Retina (tissue), 1 donor: ENCODE results near the gene RBBP5.
"Not testable (repeated sequence)": the region's sequence is repeated elsewhere in the genome, so short reads cannot be mapped to it uniquely, and the experiment has no call there.

Experiments
- DNase-seq: peaks from one replicate; pipeline ENCODE4 v3.0.0-alpha.2; 2016

Gene RBBP5

DNA sequence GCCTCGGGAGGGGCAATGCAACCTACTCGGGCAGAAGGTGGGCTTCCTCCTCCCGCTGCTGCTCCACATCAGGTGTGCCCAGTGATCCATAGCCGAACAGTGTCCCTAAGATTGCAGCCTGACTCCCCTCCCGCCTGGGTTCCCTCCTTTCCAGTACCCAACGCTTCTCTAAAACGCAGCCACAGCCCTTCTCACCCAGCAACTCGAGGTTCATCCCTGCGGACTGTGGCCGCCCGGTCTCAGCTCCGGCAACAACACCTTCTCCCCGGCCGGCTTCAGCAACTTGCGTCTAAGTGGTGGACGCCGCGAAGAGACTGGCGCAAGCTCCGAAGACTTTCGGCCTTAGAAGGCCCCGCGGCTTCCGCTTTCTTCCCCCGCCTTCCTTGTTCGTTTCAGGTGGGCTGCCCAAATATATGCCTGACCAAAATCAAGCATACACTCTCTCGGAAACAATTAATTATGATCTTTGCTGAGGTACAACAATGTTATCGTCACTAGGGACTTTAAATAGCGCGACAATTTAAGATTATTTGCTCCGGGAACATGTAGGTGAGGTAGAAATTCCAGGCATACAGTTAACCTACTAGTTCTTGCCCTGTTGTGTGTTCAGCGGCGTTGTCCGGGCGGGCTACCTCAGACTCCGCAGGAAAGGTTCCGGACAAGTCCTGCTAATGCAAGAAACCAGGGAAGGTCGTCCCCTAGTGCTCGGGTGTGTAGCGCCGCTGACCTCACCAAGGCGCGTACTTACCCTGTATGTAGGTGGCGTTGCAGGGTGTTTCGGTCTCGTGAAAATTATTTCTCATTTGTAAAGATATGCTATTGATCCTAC, at the start of gene RBBP5:
RBBP5 (minus strand) TSS at position 319 of the 829 bp plus-strand sequence; CDS start at position 214, 105 bp downstream.
- DNase-seq, result peak; percentile 98

GRCh38 chr1:205171369-205171768, 49.6 kb upstream of the RBBP5 start:
- no peak for DNase-seq

DNA sequence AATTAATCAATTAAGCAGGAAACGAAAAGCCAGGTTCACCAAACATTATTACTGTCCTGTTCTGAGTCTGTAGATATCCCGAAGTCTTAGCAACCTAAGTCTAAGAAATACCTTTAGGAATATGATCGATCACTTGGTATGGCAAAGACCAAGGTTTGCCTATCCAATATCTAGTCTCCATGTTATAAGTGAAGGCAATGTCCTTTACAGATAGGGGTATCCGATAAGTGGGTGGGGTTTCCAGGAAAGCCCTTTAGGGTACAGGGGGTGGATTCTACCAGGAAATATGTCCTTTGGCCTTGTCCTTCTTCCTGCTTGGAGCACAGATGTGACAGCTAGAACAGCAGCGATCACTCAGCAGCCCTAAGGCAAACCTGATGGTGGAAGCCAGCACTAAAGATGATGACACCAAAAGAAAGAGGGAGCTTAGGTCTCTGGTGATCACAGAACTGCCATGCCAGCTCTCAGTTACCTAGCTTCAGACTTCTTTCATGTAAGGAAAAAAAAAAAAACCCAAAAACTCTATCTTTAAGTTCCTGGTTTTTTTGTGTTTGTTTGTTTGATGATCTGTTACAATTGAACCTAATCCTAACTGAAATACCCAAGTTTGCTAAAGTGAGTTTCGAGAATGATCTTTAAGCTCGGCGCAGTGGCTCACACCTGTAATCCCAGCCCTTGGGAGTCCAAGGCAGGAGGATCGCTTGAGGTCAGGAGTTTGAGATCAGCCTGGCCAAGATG, 48.9 kb upstream of the RBBP5 start:
- DNase-seq, result no peak

GRCh38 chr1:205169248-205169647, 47.5 kb upstream of the RBBP5 start:
- no peak for DNase-seq

- DNase-seq, result no peak
Observed at GRCh38 chr1:205168291-205168690, 46.5 kb upstream of the RBBP5 start.

DNA sequence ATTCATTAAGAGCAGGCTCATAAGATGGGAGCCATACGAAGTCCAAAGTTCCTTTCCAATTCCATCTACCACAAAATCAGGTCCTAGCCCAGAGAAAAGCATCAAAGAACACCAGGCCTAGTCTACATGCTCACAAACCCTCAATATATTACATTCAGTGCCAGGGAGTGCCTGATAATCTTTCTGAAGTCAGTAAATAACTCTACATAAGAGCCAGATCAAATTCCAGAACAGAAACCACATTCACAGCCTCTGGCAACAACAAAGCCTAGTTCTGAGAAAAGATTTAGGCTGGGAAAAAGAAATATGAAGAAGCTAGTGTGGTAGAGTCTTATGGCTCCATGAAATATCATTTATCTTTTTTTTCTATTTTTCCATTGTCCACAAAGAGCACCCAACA, 40.5 kb upstream of the RBBP5 start:
- DNase-seq, result no peak

DNA sequence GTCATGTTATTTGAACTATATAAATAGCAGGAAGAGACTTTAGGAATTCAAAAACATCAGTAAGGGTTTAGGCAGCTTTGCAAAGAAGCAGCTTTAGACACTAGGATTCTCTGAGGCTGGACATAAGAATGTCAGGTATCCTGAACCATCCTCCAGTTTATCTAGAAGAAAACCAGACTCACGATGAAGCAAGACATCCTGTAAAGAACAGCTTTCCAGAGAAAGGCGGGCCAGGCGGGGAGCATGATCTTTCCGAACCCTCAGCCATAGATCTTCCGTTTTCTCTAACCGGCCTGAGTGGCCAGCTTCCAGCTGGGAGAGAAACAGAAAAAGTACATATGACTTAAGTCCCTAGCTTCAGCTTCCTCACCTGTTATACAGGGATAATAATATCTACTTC, 39.3 kb upstream of the RBBP5 start:
- DNase-seq, result no peak

- no peak for DNase-seq
Observed at GRCh38 chr1:205158048-205158616, 36.4 kb upstream of the RBBP5 start.

DNA sequence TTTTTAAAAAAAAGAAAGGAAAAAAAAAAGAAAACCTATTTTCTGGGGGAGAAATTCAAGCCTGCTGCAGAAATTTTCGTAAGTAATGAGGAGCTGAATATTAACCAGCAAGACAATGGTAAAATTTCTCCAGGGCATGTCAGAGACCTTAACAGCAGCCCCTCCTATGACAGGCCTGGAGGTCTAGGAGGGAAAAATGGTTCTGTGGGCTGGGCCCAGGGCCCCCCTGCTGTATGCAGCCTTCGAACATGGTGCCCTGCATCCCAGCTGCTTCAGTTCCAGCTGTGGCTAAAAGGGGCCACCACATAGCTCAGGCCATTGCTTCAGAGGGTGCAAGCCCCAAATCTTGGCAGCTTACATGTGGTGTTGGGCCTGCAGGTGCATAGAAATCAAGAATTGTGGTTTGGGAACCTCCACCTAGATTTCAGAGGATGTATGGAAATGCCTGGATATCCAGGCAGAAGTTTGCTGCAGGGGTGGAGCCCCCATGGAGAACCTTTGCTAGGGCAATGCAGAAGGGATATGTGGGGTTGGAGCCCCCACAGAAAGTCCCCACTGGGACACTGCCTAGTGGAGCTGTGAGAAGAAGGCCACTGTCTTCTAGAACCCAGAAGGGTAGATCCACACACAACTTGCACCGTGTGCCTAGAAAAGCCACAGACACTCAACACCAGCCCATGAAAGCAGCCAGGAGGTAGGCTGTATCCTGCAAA, 34.0 kb upstream of the RBBP5 start:
- not testable (repeated sequence) for DNase-seq

DNA sequence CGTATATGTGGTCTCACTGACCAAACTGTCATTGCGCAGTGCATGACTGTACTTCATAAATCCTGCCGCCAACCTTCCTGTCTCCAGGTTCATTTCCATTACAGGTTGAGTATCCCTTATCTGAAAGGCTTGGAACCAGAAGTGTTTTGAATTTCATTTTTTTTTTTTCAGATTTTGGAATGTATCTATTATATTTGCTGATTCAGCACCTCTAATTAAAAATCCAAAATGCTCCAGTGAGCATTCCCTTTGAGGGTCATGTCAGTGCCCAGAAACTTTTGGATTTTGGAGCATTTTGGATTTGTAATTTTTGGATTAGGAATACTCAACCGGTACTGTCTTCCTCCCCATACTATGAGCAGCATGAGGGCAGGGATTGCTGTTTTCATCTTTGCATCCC, 30.7 kb upstream of the RBBP5 start:
- no peak for DNase-seq

DNA sequence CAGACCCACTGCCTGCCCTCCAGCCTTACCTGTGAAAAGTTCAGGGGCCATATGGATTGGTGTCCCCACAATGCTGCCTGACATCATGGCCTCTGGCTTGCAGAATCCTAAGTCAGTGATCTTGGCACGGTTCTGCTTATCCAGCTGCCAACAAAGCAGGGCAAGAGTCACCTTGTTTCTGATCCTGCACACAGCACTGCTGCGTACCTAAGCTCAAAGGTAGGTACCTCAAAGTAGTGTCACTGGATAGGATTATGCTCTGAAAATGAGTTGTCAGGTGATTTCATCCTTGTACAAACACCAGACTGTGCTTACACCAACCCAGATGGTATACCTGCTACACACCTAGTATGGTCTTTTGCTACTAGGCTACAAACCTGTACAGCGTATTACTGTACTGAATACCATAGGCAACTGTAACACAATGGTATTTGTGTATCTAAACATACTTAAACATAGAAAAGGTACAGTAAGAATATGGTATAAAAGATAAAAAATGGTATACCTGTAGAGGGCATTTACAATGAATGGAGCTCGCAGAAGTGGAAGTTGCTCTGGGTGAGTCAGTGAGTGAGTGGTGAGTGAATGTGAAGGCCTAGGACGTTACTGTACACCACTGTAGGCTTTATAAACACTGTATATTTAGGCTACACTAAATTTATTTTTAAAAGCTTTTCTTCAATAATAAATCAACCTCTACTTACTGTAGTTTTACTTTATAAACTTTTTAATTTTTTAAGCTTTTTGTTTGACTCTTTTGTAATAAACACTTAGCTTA, 29.1 kb upstream of the RBBP5 start:
- no peak for DNase-seq

DNA sequence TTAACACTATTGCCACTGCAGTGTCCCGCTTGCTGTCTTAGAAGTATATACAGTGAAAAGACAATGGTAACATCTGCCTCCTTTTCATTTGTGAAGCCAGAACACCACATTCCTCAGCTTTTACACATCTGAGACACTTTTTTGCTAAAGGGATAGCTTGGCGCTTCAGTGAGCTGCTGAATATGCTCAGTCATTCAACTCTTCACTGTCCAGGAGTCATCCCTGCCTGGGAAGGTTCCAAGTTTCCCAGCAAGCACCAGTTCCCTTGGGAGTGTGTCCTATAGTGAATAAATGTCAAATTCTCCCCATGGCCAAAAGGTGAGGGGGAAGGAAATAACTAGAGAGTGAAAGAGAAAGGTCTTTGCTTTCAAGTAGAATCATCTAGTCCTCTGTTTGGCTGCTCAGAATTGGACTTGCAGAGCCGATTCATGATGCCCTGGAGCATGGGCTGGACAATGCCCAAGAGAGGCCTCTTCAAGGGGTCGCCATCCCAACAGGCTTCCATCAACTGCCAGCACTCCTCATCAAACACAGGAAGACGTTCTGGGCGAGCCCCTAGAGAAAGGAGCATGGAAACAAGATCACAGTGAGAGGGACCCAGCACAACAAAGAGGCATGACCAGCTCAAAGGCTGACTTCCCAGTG, 25.5 kb upstream of the RBBP5 start:
- DNase-seq, result no peak

DNA sequence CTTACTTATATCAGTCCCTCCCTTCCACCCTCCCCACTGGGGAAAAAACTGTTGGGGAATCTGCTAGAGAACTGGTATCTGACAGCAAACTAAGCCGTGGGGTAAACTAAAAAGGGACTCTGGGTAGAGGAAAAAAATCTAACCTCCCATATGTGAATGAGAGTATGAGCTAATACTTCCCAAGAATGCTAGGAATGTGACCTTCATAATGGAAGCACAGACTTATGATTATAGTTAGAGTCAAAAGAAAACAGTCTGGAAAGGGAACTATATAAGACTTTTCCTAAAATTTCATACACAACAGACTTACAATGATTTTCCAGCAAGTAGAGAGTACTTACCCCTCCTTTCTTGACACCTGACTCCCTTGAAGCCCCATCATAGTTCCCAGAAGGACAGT, 23.0 kb upstream of the RBBP5 start:
- no peak for DNase-seq

DNA sequence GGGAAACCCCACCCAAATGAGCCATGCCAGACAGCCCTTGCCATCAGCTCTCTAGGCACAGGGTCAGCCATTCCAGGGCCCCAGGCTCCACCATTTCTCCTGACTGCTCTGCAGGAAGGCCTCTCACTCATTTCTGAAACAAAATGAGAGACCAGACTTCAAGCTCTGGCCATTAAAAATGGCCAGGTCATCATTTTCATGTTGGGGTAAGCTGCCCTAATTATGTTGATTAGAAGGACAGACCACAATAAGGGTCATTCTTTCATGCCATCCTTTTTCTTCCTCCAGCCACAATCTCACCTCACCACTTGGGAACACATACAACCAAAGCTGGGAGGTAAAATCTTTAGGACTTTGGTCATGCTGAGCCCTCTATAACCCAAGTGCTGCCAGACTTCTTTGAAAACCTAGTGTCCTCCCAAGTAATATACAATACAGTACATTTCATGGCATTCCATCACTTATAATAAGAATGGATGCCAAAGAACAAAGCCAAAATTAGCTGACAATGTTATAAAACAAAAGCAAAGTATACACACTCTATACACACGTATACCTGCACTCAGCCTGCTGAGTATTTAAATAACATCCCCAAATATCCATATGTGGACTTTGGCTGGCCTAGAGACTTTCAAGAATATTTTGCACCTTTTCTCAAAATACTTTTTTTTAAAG, 22.4 kb upstream of the RBBP5 start:
- DNase-seq, result no peak

DNA sequence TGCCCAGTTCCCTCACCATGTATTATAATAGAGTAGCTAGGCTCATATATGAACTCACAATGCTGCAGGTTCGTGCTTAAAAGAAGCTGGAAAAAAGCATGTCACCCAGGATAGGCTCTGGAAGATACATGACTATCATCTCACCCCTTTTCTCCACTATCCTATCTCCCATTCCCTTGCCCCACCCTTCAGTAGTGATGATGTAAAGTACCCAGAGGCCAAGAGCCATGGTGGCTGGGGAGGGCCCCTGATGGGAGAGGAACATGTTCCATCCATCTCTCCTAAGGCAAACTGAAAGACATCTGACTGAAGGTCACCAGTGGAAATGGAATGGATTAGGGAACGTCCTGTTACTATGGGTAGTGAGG, 20.3 kb upstream of the RBBP5 start:
- DNase-seq, result no peak

GRCh38 chr1:205141236-205142101, 19.7 kb upstream of the RBBP5 start:
- peak; percentile 79 for DNase-seq

- no peak for DNase-seq
Observed at GRCh38 chr1:205140113-205140512, 18.3 kb upstream of the RBBP5 start.

- no peak for DNase-seq
Observed at GRCh38 chr1:205137901-205138300, 16.1 kb upstream of the RBBP5 start.

DNA sequence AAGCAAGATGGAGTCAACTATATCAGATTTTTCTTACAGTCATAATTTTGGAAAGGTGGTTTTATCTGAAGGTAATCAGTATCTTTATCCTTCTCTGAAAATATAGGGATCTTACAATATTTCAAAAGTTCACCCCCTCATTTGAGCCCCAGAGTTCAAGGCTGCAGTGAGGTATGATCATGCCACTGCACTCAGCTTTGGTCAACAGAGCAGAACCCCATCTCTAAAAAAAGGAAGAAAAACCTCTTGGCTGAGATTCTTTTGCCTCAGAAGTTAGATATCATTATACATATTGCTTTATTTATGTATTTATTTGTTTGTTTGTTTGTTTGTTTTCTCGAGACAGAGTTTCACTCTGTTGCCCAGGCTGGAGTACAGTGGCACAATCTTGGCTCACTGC, 11.5 kb upstream of the RBBP5 start:
- no peak for DNase-seq

DNA sequence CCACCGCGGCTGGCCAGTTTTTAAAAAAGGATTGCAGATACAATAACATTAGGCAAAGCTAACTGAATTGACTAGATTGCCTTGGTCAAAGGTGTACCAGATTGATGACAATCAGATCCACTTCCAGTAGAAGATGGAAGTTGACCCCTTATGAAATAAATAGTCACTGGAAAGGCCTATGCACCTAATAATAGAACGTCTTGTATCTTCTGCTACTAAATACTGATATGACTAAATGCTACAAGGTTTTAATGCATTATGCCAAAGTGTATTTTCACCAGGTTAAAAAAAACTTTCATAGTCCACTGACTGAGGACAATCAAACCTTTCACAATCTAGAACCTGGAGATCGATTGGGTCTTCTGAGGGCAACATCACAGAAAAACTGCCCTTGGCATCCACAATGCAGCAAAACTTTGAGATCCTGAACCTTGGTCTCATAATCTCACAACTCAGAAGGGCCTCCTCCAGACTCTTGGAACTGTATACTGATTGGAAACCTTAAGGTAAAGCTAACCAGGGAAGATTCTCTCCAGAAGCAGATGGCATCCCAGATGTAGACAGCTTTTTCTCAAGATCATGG, 7.8 kb upstream of the RBBP5 start:
- no peak for DNase-seq
